ENCODE results near the gene GADD45A.
A peak's percentile ranks its signal among the peaks of the same experiment; 100 is the strongest.

The GADD45A gene

DNA sequence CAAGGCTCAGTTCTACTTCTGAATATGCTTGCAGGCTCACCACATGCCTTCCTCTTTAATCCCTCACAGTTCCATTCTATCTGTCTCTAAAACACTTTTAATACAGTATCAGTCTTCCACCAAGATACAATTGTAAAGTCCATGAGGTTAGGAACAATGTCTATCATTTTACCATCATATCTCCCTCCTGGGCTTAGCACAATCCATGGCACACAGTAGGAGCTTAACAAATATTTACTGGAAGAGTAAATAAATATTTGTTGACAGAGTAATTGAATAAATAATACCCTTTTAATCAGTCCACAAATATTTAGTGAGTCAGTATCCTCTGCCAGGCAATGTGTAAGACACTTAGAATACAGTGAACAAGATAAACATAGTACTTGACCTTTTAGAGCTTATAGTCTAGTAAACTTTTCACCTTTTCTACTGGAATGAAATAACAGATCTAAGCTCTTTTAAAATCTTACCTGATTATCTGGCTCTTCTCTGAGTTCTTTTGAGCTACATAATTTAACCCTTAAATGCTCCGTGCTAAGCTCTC lies 12.7 kb upstream of the GADD45A start:
- DNase-seq = no peak

- DNase-seq = no peak
Observed at GRCh38 chr1:67673468-67674201, 11.4 kb upstream of the GADD45A start.

GRCh38 chr1:67674260-67675011 lies 10.6 kb upstream of the GADD45A start:
- peak; percentile 57 for DNase-seq

DNA sequence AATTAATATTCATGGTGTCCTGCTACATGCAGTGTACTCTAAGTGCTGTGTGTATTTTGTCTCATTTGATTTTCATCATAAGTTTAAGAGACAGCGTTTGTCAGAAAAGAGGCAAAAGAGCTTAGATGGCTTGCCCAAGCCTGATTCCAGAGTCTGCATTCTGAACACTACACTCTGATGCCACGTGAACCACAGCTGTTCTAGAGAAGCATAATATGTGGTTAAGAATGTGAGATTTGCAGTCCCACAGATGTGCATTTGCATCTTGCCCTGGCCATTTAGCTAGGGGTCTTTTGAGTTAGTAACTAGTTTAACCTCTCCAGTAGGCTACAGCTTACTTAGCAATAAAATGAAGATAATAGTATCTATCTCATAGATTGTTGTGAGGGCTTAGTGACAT lies 9.2 kb upstream of the GADD45A start:
- peak; percentile 58 for DNase-seq

- no peak for DNase-seq
Observed at GRCh38 chr1:67676287-67676686, 8.7 kb upstream of the GADD45A start.

DNA sequence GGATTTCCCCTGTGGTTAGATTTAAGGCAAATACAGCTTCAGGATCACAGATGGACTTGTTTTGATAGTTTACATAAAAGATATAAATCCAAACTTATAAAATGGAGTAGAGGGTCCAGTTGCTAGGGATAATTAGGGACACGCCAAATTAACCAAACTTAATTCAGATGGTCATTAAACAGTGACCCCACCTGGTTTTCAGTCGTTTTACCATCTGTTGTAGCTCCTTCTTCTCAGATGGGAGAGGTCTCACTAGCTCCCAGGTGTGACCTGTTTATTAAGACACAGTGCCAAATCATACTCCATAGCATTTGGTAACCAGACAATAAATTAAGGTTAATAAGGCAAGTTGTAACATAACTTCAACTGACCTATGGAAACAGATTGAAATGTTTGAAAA lies 8.1 kb upstream of the GADD45A start:
- DNase-seq = no peak

- DNase-seq = no peak
Observed at GRCh38 chr1:67677408-67677807, 7.6 kb upstream of the GADD45A start.

DNA sequence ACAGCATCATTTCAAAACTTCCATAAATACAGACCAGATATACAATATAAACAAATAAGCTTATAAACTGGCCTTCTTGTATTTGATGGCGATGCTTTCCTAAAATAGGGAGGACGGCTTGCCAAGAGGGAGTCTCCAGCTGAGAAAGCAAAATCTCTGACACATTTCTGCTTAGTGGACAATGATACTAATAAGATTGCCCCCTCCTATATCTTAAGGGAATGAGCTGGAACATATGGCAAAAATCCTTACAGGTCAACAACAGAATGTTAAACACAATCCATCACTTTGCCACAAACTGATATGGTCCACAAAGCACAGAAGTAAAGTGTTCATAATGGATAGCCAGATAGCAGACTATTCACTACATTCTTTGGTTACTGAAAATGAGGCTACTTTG lies 7.1 kb upstream of the GADD45A start:
- no peak for DNase-seq

GRCh38 chr1:67679691-67680090 lies 5.3 kb upstream of the GADD45A start:
- DNase-seq = no peak

GRCh38 chr1:67680486-67680885 lies 4.5 kb upstream of the GADD45A start:
- DNase-seq = no peak

DNA sequence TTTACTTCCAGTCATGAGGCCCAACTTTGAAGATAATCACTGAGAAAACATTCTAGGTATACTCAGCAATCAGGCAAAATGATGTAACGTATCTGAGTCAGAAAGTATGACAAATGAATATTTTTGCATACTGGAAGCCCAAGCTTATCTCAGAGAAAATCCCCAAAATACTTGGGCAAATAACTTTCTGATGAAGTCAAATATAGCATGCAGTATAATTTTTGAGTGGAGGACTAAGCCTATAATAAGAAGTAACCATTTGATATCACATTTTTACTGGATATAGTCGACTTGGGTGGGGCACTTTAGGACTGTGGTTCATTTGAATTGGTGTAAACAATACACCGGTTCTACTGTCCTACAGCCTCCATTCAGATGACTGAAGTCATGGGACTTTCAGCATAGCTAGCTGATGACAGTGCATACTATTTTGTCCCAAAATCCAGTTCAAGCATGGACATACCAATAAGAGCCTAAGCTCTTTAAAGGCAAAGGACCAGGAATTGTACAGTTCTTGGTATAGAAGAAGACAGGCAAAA lies 2.3 kb upstream of the GADD45A start:
- DNase-seq = no peak

DNA sequence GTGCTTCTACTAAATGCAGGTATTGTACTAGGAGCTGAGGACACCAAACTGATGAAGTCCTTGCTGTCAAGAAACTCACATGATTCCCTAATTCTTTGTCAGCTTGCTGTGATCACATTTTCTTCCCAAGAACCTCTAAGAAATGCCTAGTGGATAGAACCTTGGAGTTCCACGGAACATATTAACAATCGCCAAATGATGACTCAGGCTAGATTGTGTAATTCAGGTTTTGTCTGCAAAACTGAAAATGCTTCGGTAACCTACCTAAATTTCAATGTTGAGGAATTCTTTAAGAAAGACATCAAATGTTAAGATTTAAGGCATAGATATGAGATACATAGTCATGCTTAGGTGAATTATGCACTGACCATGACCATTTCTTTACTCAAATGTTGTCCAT lies 1.7 kb upstream of the GADD45A start:
- DNase-seq = no peak

- DNase-seq = no peak
Observed at GRCh38 chr1:67683766-67684525, 1.1 kb upstream of the GADD45A start.

GRCh38 chr1:67684526-67685066 lies 405 bp upstream of the GADD45A start:
- DNase-seq = no peak

DNA sequence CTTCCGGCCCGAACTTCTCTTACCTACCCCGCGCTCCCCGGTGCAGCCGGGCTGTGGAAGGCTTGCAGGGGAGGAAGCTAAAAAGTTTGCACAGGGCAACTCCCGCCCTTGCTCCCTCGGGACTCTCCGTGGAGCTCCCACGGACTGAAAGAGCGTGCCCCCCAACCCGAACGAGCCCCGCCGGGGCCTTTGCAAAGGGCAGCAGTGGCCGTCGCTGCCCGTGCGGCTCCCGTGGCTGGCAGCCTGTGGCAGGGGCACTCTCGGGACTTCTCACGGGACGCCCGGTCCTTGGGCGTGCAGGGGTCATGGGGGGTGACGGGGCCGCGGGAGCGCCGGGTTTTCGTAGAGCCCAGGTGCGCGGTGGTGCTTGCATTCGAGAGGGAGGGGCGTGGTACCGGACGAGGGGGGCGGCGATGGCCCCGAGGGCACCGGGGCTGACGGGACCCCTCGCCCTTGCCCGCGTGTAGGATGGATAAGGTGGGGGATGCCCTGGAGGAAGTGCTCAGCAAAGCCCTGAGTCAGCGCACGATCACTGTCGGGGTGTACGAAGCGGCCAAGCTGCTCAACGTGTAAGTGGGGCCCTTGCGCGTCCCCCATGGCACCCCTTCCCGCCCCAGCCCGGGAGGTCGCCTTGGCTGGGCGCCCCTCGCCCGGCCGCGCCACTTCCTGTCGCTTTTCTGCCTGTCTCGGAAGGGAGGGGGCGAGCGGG lies 711 bp downstream of the GADD45A start:
- DNase-seq = peak; percentile 58

- DNase-seq = peak; percentile 73
Observed at GRCh38 chr1:67686267-67687197, 1.5 kb downstream of the GADD45A start.

DNA sequence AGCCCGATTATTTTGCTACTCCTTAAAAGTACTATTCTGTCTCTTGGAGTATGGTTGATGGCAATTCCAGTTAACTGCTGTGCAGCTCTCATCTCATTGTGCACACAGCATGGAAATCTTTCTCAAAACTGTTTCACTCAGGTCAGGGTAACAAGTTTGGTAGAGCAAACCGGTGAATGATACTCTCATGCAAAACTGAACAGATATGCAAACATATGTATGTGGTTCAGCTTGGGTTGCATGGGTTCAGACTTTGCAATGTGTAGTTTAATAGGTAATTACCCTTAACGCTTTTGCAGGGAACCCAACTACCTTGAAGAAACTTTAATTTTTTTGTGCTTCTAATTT lies 2.2 kb downstream of the GADD45A start:
- DNase-seq = no peak

DNA sequence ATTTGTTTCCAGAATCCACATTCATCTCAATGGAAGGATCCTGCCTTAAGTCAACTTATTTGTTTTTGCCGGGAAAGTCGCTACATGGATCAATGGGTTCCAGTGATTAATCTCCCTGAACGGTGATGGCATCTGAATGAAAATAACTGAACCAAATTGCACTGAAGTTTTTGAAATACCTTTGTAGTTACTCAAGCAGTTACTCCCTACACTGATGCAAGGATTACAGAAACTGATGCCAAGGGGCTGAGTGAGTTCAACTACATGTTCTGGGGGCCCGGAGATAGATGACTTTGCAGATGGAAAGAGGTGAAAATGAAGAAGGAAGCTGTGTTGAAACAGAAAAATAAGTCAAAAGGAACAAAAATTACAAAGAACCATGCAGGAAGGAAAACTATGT lies 2.6 kb downstream of the GADD45A start:
- no peak for DNase-seq

DNA sequence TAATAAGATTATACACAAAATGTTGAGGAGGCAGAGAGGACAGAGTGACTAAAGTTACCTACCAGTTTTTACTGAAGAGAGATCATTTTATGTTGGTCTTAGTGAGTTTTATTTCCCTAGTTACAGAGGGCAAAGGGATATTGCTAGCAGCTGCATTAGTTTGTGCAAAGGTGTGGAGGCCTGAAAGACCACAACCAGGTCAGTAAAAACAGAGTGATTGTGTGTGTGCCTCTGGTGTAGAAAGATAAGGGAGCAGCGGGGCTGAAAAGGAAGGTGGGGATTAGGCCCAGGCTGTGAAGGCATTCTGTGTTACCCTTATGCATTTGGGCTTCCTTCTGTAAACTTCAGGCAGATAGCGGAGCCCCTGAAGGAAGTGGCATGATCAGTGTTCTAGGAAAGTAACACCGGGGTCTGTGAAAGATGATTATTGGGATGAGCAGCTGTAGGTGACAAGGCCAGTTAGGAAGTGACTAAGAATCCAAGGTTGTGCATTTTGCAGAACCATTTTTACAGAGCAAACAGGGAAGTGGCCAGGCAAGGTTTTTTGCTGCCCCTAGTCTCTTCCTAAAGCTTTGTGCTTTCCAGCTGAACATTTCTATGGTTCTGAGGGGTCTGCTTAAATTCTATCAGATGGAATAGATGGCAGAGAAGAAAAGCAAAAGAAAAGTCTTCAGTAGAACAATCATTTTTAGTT lies 3.7 kb downstream of the GADD45A start:
- no peak for DNase-seq

- DNase-seq = no peak
Observed at GRCh38 chr1:67689267-67690017, 4.4 kb downstream of the GADD45A start.

Measured in RPMI8226 (cell line).